ENCODE measurements around the gene PLPPR5. TPM values are rescaled to one million over a fixed set of nuclear protein-coding genes. Genes with fewer than 3 reads are reported as not detected.
A peak's percentile ranks its signal among the peaks of the same experiment; 100 is the strongest.

The PLPPR5 gene
- total and polyA plus RNA-seq, 2 of the 4 experiments (the other 2 are of a cell fraction): under 0.01 to 0.05 TPM

DNA sequence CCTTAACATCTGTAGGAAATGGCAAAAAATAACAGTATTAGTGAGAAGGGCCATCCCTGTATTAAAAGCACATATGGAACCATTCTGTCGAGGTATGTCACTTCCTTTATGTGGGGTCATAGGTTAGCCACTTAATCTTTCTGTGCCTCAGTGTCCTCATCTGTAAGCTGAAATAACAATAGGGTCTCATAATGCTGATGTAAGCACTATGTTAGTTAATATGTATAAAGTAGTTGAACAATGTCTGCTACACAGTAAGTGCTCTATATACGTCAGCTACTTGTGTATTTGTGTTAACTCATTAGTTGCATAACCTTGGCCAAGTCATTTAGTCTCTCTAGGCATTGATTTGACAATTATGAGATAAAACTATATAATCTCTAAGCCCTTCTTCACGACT is 11.8 kb downstream of the PLPPR5 start:
- Histone ChIP-seq H2BK120ac (ENCODE audit: low read depth, low read length) (no peak overlapping the region), H3K14ac (replicated peaks; ENCODE audit: low read depth, low read length) (no peak overlapping the region), H2BK20ac (ENCODE audit: low read depth, low read length) (no peak overlapping the region), H3K4ac (ENCODE audit: low read depth, low read length) (no peak overlapping the region), H4K8ac (ENCODE audit: low read depth in 2 of 2, low read length in 2 of 2) (no peak overlapping the region), H3K27ac (ENCODE audit: insufficient read depth, low read length) (no peak overlapping the region), H3K79me1 (ENCODE audit: low read depth in 1 of 2, low read length in 2 of 2) (no peaks in the 10 kb centered on the region), H4K91ac (ENCODE audit: insufficient read depth, low read depth, low read length) (no peak overlapping the region), H3K9me3 (ENCODE audit: control insufficient read depth, insufficient read depth, low read length) (no peaks in the 10 kb centered on the region), H4K20me1 (ENCODE audit: insufficient read depth, low read length) (no peaks in the 10 kb centered on the region), H4K5ac (ENCODE audit: low read depth, low read length) (no peak overlapping the region), H2AFZ (replicated peaks; ENCODE audit: low read length, poor library complexity) (no peak overlapping the region), H3K56ac (ENCODE audit: extremely low read depth, insufficient read depth, low read length) (no peak overlapping the region), H3K27me3 (ENCODE audit: control insufficient read depth, insufficient read depth, low read length) (no peaks in the 10 kb centered on the region; the same call in 1 of the 2 replicates), H3K9me1 (ENCODE audit: insufficient read depth, low read length) (no peaks in the 10 kb centered on the region), H3K23ac (ENCODE audit: low read depth, low read length) (no peak overlapping the region), H2BK15ac (ENCODE audit: low read depth, low read length) (no peak overlapping the region), H3K4me3 (ENCODE audit: insufficient read depth, low read depth, low read length) (no peak overlapping the region), H3K4me1 (ENCODE audit: control insufficient read depth, insufficient read depth, low read length) (no peaks in the 10 kb centered on the region), H3K4me2 (ENCODE audit: low read depth, low read length) (no peak overlapping the region), H2BK5ac (ENCODE audit: low read depth, low read length, poor library complexity, severe bottlenecking) (no peak overlapping the region), H2AK5ac (ENCODE audit: low read depth, low read length) (no peak overlapping the region), H3K9ac (ENCODE audit: low read depth, low read length) (no peak overlapping the region), H3K36me3 (ENCODE audit: control insufficient read depth, insufficient read depth, low read length) (no peaks in the 10 kb centered on the region), H2AK9ac (replicated peaks; ENCODE audit: low read depth, low read length, poor library complexity) (no peak overlapping the region), H3K18ac (ENCODE audit: low read depth, low read length) (no peak overlapping the region)
- POLR2A ChIA-PET (ENCODE audit: unreplicated experiment): no interaction called here
- ATAC-seq (ENCODE audit: low read depth): no peak
- CTCF ChIA-PET: no interaction called here
- TF ChIP-seq, protein P1, sequence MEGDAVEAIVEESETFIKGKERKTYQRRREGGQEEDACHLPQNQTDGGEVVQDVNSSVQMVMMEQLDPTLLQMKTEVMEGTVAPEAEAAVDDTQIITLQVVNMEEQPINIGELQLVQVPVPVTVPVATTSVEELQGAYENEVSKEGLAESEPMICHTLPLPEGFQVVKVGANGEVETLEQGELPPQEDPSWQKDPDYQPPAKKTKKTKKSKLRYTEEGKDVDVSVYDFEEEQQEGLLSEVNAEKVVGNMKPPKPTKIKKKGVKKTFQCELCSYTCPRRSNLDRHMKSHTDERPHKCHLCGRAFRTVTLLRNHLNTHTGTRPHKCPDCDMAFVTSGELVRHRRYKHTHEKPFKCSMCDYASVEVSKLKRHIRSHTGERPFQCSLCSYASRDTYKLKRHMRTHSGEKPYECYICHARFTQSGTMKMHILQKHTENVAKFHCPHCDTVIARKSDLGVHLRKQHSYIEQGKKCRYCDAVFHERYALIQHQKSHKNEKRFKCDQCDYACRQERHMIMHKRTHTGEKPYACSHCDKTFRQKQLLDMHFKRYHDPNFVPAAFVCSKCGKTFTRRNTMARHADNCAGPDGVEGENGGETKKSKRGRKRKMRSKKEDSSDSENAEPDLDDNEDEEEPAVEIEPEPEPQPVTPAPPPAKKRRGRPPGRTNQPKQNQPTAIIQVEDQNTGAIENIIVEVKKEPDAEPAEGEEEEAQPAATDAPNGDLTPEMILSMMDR (conservative IDR thresholded peaks at IDR 0.05; ENCODE audit: low read depth, low read length): no peak
- TF ChIP-seq, protein P2, sequence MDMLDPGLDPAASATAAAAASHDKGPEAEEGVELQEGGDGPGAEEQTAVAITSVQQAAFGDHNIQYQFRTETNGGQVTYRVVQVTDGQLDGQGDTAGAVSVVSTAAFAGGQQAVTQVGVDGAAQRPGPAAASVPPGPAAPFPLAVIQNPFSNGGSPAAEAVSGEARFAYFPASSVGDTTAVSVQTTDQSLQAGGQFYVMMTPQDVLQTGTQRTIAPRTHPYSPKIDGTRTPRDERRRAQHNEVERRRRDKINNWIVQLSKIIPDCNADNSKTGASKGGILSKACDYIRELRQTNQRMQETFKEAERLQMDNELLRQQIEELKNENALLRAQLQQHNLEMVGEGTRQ (IDR thresholded peaks at IDR 0.05; ENCODE audit: low read depth, low read length): no peak
- TF ChIP-seq MXI1 (IDR thresholded peaks at IDR 0.05; ENCODE audit: borderline replicate concordance, low read depth, low read length): no peak
- TF ChIP-seq CEBPB (IDR thresholded peaks at IDR 0.05; ENCODE audit: low read depth, low read length): no peak
- no peak for TF ChIP-seq POLR2A (IDR thresholded peaks at IDR 0.05; ENCODE audit: low read depth, low read length)
- peak; percentile 96 for TF ChIP-seq MAFK (IDR thresholded peaks at IDR 0.05; ENCODE audit: low read depth, low read length)
- intact Hi-C loops (cut with micrococcal nuclease): no loop called here
- in situ Hi-C loops (cut with MboI; ENCODE audit: low sequenced_read_pairs): no loop called here
- BruUV-seq (replicated peaks): no TSS peak
- WGBS, 2 experiments (ENCODE audit: extremely low coverage in 2 of 2, insufficient read length in 1 of 2): no CpG with 5 or more reads among the region's 3 CpGs
- no peak for DNase-seq
- dilution Hi-C loops (cut with HindIII; ENCODE audit: low sequenced_read_pairs, unreplicated experiment): no loop called here
